Suppressor macrophage treated with lipopolysaccharide for 4 hours (primary cell): ENCODE measurements around the gene PDE9A.
"Not testable (repeated sequence)": the region's sequence is repeated elsewhere in the genome, so short reads cannot be mapped to it uniquely, and the experiment has no call there.

ENCODE experiments used
- DNase-seq: peaks from one replicate; pipeline ENCODE4 v3.0.0-alpha.2; 2020

Gene PDE9A

DNA sequence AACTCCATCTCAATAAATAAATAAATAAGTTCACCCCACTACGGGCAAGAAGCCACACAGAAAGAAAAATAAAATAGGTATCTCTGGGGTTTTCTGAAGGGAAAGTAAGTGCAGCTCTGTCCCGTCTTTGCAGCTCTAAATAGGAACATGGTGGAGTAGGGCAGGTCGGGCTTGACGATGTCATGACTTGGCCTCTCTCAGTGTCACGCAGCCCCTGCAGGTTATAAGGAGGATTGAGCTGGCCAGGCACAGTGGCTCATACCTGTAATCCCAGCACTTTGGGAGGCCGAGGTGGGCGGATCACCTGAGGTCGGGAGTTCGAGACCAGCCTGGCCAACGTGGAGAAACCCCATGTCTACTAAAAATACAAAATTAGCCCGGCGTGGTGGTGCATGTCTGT is 67.1 kb downstream of the PDE9A start:
- not testable (repeated sequence) for DNase-seq

DNA sequence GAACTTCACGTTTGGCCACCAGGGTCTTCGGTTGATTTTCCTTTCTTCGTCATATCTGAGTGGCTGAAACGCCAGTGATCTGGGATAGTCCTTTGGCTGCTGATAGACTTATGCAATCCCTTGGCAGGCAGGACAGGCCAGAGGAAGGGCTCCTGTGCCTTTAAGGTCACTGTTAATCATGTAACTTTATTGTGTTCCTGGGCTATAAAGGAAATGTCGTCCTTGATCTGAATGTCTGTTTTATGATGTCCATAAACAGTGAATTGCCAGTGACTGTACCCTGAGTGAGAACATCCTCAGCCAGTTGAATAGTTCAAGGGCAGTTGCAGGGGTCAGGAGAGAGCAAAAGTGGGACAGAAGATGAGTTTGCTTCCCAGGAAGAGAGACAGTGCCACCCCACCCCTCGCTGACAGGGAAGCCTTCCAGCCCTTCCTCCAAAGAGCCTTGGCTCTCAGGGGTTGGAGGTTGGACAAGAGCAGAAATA is 68.0 kb downstream of the PDE9A start:
- no peak for DNase-seq

DNA sequence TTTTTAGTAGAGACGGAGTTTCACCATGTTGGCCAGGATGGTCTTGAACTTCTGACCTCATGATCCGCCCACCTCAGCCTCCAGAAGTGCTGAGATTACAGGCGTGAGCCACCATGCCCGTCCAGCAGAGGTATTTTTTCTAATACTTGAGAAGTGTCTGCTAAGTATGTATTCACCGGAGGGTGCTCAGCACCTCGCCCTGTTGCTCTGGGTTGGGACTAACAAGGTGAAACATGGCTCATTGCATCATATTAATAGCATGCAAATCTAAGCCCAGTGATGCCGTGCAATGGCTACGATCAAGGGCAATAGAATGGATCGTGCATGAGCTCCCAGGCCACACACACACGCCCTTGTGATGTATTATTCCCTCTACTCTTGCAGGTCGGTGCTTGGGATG is 68.7 kb downstream of the PDE9A start:
- DNase-seq, result no peak

DNA sequence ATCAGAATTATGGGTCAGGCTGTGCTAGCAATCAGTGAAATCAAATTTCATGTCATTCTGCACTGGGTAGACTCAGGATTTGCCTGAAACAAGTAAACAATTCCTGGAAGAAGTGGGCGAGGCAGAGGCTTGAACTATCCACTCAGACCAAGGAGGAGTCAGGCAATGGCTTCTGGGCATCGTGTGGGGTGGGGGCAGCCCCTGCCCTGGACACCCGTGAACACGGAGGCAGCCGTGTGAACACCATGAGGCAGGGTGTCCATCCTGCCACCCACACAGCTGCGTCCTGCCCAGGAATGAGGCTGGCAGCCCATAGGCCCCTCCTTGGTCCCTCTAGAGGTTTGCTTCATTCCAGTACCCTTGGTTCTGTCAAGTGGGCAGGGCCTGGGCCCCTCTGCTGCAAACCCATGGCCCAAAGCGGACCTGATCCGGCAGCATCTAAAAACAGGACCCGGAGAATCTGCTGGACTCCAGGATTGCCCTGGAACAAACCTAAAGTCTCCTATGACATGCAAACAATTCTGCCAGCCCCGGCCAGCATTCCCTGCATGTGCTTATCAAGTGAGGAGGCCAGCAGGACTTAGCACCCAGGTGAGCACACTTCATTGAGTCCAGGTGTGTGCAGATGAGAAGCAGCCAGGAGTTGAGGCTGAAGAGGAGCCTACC is 69.5 kb downstream of the PDE9A start:
- no peak for DNase-seq

DNA sequence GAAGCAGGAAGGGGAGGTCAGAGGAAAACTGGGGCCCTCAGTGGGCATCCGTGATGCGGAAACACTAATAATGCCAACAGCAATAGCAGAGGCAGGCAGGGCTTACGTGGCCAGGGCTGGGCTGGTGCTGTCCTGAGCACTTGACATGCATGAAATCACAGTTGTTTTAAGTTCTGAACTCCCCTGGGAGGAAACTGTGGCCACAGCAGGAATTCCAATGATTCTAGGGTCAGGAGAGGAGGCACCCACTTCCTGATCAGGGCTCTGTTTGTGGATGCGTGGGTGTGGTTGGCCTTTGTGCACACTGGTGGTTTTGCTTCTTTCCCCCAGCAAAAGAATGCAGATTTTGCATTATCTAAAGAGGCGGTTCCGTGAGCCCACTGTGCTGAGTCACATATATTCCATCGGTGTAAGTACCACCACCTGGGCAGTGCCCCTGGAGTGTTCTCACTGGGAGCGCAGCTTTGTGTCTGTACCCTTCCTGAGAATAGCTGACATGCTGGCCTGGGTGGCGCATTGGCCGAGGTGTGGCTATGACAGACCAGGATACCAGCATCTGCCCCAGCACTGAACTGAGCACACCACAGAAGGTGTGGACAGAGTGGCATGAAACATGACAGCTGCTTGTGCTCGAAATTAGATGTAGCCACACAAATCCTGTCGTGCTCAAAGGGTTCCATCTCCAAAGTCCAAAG is 71.0 kb downstream of the PDE9A start:
- peak; percentile 20 for DNase-seq

DNA sequence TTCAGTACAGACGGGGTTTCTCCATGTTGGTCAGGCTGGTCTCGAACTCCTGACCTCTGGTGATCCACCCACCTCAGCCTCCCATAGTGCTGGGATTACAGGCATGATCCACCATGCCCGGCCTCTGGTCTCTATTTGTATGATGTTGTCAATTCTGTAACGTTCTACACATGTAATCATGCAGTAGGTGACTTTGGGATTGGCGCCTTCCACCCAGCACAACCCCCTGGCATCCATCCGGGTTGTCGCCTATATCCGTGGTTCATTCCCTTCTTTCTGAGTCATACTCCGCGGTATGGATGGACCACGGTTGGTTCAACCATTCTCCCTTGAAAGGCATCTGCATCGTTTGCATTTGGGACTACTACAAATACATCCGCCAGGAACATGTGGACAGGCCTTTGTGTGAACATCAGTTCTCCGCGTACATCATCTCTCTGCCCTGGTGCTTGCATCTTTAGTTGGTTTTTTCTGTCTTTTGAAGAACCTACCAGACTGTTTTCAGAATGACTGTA is 72.1 kb downstream of the PDE9A start:
- DNase-seq, result no peak

DNA sequence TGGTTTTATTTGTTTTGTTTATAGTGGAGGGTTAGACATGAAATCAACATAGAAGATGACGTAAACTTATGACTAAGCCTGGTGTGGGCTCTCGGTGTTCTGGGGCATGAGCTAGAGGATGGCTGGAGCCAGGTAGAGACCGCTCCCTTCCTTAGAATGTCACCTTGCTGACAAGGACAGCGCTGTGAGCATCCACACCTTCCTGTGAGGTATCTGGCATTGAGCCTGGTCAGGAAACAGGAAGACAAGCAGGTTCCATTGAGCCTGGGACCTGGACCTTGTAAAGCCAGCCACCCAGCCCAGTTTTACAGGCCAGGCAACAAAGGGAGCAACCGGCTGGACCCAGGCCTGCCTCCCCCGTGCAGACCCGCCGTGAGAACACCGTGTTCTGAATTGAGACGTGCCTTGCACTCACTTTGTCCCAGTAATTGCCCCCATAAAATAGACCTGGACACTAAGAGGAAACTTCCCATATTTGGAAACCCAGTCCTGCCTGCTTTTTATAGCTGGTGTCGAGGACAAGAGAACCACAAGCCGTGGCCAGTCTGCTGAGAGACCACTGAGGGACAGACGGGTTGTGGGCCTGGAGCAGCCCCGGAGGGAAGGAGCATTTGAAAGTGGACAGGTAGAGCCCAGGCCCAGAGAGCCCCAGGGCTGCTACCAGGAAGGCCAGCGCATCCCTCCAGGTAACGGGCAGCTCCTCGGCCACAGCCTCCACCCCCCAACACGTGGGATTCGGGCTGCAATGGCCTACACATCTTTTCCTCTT is 78.0 kb downstream of the PDE9A start:
- DNase-seq, result no peak

DNA sequence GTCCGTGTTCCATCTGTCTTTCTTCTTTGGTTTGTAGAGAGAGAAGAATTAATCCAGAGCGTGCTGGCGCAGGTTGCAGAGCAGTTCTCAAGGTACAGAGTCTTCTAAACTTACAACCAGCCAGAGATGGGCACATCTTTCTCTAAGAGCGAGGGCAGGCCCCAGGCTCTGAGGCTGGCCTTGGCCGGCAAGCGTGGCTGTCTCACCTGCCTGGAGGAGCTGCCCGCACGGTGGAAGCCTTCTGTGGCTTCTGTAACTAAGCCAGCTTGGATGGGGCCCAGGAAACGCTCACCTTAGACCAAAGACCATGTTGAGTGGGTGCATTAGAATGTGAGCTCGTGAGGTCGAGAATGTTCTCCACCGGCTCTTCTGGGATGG is 78.6 kb downstream of the PDE9A start:
- DNase-seq, result no peak

DNA sequence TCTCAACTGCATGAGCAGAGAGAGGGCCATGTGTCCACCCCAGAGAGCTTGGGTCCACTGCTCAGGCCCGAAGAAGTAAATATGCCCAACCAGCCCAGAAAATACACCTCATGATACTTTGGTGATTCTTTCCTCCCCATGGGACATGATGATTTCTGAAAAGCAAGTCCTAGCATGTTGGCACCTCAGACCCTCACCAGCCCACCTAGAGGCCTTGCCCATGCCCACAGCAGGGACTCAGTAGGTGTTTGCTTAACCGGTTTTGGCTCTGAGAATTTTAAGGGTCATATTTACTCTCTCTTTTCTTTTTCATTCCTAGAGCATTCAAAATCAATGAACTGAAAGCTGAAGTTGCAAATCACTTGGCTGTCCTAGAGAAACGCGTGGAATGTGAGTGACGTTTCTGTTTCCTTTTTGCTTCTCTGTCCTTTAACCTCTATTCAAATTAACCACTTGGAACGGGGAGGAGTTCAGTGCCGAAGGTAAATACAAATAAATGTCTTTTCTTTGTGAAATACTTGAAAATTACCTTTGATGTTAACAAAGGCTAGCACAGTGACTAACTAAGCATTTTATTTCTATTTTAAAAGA is 79.7 kb downstream of the PDE9A start:
- DNase-seq, result peak; percentile 8

DNA sequence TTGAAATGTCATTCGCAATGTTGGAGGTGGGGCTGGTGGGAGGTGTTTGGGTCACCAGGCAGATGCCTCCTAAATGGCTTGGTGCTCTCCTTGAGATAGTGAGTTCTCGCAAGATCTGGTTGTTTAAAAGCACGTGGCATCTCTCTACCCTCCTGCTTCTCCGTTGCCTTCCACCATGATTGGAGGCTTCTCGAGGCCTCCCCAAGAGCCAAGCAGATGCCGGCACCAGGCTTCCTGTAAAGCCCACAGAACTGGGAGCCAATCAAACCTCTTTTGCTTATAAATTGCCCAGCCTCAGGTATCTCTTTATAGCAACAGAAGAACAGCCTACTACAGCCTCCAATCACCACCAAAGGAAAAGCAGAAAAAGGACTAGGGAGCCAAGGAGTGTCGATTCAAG is 80.5 kb downstream of the PDE9A start:
- no peak for DNase-seq

DNA sequence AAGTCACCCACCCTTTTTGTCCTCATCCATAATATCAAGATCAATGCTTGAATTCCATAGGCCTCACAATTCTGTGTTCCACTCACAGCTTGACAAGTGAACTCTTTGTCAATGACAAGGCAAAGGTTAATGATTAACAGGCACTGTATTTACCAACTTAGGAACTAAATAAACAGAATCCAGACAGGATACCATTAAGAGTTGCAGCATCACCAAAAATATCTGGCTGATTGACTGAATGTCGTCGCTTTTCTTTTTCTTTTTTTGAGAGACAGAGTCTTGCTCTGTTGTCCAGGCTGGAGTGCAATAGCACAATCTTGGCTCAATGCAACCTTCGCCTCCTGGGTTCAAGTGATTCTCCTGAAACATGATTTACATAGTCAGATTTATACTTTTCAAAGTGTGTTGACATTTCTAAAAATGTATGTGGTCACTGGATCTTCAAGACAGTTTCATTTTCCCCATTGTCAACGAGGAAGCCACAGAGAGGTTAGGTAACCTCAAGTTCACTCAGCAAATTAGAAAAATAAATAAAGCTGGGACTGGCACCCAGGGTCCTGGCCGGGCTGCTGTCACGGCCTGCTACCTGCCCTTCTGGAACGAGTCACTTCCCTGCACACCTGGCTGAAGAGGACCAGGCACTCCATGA is 81.0 kb downstream of the PDE9A start:
- peak; percentile 60 for DNase-seq

DNA sequence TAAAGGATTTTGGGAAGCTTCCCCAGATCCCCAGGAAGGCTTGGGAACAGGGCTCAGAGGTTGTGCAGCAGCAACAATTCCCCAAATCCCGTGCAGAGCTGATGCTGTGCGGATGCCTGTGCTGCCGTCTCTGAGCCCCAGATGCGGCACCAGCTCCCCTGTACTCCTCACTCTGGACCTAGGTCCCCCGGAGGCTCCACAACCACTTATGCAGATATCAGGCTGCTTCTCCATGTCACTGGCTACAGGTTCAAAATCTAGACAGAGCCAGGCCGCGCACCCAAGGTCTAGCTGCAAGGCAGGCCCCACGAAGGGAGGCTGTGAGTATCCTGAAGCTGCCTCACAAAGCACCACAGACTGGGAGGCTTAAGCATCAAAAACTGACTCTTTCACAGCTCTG is 81.6 kb downstream of the PDE9A start:
- DNase-seq, result no peak

DNA sequence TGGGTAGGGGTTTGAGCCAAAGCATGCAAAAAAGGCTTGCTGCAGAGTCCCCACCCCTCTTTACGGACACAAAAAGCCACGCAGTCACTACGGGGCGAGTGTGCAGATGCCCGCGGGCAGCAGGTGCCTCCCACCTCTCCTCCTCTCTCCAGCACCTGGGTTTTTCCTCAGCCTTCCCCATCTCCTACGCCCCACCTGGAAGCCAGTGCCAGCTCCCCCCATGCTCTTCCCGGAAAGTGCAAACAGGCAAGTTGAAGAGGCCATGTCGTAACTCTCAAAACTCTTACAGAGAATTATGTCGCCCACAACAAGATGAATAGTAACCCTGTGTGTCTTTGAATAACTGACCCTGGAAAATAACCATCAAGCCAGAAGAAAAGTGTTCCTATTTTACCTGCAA is 82.5 kb downstream of the PDE9A start:
- DNase-seq, result no peak

DNA sequence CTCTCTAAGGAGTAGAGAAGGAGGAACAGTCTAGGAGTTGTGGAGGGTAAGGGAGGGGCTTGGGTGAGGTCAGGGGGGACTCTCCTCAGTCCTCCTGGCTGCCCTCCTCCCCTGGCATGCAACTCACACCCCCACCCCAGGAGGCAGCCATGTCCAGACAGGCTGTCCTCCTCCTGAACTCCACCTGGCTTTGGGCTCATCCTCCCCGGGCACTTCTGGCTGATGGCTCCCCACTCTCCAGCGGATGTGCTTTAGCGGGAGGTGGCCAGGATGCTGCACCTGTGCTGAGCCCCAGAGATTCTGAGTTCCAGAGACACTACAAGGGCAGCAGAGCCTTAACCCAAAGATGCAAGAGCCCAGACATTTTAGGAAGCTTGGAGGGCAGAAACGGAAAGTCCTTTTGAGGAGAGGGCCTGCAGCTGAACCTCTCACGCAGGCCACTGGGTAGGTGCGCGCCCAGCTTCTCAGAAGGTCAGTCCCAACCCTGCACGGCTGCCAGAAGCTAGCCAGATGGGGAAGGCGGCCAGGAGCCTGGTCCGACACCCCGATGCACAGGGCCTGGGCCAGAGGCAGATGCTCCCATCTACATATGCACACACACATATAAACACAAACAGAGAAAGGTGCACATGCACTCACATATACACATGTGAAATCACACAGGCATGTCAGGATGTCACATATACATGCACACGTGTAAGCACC is 83.4 kb downstream of the PDE9A start:
- no peak for DNase-seq

DNA sequence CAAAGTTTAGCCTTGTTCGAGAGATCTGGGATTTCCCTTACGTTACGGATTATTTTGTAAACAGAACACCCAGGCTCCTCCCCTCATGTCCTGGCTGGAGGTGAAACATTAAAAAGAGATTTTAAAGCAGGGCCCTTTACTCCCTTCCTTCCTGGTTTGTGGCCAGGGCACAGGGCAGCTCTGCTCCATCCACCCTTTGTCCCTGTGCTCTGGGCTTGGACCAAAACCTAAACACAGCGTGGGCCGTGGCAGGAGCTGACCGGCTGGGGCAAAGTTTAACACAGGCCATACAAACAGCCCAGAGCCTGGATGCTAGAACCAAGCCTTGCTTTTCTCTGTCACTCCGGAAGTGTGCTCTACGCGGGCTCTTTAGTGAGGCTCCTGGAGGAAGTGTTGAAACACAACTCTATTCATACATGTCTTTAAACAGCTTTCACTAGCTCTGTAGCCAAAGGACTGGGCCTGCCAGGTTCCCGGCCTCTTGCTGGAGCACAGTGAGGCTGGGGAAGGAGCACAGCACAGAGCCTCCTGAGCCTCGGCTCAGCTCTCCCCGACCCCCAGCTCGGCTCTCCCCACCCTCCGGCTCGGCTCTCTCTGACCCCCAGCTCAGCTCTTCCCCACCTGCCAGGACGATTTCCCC is 84.7 kb downstream of the PDE9A start:
- peak; percentile 49 for DNase-seq

DNA sequence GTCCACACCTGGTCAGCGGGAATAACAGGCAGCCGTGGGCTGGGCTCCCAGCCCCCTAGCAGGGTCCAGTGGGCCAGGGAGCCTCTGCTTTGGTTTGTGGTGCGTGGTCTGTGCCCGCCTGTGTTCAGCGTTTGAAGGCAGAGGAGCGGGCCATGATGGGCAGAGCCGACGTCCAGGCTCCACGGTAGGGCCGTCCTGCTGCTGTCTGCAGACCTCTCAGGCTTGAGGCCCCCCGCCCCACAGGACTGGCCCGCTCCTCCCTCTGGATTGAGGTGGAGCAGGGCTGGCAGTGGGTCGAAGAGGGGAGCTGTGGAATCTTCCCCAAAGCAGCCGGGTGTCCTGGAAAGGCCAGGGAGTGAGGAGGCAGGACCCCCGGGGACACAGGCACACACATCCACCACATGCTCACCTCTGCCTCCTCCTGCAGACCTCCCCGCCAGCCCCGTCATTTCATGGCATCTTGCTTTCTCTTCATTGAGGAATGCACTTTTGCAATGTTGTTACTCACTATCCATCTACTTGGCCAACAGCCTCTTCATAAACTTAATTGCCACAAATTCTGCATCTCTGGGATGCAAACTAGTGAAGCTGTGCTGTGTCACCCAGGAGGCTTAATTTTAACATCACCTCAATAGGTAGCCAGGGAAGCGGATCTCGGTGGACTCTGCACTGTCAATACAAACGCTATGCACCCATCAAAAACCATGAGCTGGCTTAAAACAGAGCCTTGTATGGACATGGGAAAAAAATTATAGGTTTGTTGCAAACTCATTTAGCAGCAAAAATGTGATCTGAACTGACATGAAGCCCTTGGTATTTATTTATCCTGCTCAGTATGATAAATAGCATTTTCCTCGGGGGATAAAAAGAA is 85.9 kb downstream of the PDE9A start:
- DNase-seq, result no peak

DNA sequence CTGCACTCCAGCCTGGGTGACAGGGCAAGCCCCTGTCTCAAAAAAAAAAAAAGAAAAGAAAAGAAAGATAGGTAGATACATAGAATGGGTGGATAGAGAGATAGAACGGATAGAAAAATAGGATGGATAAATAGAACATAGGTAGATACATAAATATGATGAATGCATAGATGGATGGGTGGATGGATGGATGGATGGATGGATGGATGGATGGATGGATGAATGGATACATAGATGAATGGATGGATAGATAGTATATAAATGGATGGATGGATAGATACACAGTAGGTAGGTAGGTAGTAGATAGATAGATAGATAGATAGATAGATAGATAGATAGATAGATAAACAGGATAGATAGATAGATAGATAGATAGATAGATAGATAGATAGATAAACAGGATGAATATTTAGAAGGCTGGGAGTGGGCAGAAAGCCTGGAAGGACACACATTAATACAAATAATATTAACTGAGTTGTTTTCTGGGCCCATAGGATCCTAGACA is 87.0 kb downstream of the PDE9A start:
- no peak for DNase-seq

DNA sequence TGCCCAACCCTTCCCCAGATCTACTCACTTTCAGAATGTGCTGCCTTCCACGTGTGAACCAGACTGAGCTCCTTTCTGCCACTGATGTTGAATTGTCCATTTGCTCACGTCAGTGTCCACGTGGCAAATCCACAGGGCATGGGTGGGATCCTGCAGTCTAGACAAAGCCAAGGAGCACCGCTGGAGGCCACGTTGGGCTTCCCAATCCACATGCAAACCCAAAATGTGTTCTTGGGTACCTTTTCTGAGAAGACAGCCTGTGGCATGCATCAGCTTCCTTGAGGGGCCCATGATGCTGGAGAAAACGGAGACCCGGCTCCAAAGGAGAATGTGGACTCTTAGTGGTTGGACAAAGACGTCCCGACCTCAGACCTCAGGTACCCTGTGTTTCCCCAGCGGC is 87.6 kb downstream of the PDE9A start:
- no peak for DNase-seq

DNA sequence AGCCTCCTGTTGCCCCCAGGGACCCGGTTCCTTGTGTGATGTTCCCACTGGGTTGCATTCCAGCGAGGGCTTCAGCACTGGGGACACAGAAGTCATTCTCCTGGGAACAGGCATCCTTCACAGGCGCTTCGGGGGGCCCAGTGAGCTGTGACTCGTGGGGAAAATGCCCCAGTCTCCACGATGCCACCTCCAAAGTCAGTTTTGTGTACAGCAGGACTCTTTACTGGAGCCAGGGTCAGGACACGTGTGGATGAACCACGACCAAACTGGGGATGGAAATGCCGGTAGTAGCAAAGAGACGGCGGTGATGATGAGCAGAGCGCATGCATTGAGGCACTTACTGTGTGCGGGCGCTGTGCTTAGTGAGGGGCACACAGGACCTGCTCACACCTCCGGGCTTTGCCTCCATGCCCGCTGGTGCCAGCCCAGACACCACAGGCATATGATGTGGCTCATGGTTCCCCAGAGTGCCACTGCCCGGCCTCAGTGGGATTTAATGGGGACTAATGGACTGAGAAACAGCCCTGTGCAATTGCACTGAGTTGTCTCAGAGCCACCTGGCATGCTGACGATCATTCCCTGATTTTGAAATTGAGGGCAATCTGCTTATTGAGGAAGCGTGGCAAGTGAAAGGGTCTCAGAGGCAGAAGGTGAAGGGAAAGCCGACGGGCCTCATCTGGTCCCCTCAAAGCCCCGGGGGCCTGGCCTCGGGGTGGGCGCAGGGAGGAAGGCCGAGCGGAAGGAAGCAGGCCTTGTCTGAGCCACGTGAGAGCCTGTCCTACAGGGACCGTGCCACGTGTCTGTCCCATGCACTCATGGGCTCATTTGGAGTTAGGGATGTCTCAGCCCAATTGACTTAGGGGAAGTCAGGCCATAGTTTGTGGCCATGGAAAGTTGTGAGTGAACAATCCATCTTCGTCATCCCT is 91.4 kb downstream of the PDE9A start:
- DNase-seq, result no peak
